ENCODE results near the gene CARD9.

GRCh38 chr9:136403915-136404800 lies 30.7 kb upstream of the CARD9 start:
- TF ChIP-seq CTCF (IDR thresholded peaks at IDR 0.05) (no peak), POLR2AphosphoS5 (IDR thresholded peaks at IDR 0.05; ENCODE audit: low read depth, low read length) (no peak), REST (IDR thresholded peaks at IDR 0.05; ENCODE audit: insufficient read depth in 1 of 2, low read depth in 2 of 2, low read length in 1 of 2) (no peak)
